CD4-positive, alpha-beta T cell treated with Interleukin-4 for 1 hour (primary cell): Measurements from ENCODE around the gene MAML2.
A peak's percentile ranks its signal among the peaks of the same experiment; 100 is the strongest.

Experiments
- DNase-seq, 2 donors: peaks; one replicate each; pipeline ENCODE4 v3.0.0-alpha.2; 2020 to 2022

MAML2 gene

DNA sequence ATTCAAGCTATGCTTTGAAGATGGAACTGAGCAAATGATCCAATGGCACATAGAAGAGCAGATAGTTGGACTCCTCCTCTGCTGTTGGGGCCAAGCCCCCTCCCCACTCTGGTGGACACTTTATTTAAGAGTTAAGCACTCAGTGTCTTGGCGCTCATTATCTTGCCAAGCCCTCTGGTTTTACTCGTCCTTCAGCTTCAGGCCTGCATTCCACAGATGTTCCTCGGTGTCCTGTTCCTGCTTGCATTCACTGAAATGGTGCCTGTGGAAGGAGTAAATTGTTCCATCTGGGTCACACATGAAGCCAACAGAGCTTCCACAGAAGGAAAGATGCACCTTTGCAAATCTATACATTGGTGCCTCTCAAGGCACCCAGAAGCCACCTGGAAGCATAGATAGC is 26.1 kb downstream of the MAML2 start:
- no peak for DNase-seq

DNA sequence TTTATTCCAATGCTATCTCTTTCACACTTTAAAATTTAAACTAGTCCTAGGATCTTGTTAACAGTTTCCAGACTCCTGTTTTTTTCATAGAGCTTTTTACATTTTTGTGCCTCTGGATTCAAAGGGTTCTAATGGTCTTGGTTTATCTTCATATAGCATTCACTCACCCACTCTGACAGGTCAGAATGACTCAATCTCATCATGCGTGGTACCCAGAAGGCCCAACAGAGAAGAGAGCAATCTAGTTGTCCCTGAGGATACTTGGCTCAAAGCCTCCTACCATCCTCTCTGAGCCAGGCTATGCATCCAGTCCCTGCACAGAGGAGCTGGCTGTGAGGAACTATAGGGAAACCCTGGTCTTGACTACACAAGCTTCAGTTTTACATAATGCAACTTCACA is 27.5 kb downstream of the MAML2 start:
- DNase-seq = no peak

DNA sequence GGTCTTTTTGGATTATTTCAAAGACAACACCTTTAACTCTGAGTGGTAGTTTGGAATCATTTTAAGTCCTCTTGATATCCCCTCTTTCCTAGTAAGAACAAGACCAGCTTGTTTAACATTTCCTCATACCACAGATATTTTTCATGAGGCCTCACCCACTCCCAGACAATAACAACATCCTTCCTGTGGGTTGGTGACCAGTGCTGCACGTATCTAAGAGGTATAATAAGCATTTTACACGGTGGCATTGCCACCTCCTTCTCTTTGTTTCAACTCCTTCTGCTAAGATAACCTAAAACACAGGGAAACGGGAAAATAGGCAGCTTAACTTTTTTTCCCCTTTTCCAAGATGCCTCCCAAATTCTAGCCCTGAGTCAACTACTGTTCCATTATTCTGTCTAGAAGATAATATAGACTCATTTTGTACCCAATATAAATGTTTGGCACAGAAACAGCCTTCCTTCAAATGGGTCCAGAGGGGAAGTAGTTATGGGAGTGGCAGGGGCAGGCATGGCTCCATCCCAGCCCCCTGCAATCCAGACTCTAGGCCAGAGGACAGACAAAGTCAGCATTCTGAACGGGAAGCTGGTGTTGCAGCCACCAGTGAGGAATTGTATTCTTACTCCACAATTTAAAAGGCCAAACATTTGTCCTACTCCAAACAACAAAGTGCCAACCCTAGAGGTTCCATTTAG is 28.5 kb downstream of the MAML2 start:
- peak in 1 of 2 donors; percentile 22 for DNase-seq

DNA sequence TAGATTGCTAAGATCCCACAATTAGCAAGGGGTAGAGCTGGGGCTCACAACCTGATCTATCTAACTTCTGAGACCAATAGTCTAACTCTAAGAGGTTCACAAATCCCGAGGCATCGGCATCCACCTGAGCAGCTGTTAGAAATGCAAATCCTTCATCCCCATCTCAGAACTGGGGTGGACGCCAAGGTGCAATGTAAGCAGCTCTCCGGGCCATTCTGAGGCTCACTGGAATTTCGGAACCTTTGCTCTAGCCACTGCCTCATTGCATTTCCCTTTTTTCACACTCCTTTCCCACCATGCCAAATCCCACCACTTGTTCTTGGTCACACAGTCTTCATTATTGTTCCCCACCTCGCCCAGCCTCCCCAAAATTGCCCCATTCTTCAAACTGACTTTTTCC is 29.8 kb downstream of the MAML2 start:
- no peak for DNase-seq

DNA sequence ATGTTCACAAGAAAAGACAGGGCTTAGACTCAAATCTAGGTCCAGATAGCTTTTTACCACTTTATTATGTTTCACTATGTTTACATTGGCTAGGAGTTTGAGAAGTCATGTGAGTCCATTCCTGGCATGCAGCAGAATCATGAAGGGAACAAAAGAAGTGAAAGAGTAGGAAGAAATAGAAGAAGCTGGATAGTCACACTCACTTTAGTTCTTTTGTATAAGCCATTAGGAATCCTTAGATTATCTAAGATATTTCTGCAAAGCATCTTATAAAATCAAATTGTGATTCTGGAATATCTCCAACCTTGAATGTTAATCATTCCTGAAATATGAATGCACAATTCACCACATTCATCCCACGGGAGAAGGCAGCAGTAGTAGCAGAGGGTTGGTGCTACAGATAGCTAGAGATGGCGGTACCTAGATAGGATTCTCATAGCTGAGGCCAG is 31.9 kb downstream of the MAML2 start:
- DNase-seq = no peak

DNA sequence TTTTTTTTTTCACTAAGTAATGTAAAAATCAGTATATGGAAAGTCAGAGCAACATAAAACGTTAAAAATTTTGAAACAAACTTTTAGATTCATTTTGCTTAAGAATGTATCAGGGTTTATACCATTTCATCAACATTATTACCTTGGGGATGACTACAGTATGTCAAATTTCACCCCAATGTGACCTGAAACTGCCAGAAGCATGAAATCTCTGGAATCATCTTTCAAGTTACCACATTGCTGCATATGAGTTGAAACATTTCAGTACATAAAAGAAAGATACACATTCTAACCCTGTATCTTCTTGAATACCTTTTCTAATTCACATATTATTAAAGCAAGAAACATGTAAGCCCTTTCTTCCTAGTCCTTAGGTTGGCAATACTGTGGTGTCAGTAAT is 32.8 kb downstream of the MAML2 start:
- DNase-seq = no peak

DNA sequence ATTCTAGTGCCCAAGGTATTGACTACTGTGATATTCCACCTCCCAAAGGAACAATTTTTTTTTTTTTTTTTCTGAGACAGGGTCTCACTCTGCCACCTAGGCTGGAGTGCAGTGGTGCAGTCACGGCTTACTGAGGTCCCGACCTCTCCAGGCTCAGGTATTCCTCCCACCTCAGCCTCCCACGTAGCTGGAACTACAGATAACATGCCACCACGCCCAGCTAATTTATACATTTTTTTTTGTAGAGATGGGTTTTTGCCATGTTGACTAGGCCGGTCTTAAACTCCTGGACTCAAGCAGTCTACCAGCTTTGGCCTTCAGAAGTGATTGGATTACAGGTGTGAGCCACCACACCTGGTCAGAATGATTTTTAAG is 33.4 kb downstream of the MAML2 start:
- no peak for DNase-seq

DNA sequence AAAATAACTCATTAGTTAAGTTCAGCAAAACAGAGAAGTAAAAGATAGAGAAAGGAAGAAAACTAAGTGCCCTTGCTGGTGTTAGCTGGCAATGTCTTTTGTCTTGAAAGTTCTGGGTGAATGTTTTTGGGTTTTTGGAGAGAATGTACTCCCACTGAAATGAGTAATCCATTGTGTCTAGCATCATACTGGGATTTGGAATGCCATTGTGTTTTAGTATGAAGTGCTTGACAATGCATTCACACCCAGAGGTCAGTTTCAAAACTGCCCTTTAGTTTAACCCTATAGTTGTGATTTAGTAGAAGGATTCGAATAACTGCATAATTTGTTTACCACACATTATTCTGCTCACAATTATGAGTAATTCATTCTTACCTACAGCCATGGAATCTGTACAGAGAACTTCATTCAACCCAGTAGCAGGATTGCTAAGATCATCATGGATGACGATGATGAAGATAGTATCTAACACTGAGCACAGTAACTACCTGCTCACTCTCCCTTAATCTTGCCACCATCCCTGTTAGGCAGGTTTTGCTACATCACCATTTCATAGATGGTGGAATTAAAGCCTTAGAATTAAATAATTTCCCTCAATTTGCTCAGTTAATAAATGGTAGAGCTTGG is 33.9 kb downstream of the MAML2 start:
- no peak for DNase-seq

DNA sequence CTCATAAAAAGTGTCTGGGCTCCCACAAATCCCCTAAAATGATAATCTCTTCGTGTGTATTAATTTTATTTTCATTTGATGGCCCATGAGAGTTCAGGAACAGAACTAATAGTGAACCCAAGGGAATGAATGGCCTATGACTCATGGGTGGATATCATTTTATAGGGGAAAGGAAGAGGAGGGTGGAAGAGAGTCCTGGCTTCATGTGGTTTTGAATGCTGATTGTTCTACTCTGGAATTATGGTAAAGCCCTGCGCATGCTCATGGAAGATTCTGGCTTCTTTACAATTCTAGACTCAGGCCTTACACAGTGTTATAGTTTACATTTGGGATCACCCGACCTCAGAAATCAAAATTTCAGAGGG is 35.2 kb downstream of the MAML2 start:
- DNase-seq = no peak

DNA sequence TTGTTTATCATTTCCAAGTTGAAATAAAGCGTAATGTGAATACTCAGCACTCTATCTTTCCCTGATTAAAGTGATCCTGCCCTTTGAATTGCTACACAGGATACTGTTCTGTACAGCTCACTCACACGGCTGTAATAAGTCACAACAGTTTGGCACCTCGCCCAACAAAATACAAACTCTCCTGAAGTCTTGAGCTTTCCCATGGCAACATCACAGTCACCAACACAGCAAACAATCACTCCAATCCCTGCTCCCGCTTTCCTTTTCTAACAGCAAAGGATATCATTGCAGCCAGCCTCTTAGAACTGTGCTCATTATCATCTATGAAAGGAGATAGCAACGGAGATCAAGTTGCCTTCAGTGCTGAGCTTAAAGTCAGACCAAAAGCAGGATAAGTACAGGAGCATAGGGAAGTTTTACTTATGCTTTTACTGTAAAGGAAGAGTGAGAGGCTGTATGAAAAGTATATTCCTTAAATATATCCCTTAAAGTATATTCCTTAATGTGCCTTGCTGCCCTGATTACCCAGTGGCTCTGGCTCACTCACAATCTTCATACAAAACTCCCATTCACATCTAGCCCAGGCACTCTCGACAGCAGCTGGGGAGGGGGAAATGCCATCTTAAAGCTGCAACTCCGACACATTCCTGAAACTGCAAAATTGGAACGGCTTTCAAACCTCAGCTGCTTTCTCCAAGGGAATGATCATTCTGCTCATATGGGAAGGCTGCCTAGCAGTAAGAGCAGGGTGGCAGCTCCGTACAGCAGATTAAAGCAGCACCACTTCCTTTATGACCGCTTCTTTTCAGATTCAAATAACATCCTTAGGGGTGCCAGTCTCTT is 35.8 kb downstream of the MAML2 start:
- DNase-seq = peak in 1 of 2 donors; percentile 30

DNA sequence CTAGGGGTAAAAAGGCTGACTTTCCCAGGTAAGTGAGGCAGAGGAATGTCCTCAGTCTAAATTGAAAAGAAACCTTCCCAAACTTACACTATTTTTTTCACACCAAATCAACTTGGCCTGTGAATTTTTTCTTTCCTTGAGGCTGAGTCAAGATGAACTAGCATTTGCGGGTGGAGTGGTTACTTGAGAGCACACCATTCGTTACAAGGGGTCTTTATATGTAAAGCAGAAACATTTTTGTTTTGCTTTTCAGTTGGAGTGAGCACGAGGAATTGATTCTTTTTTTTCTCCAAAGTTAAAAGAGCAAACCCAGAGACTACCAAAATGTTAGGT is 36.4 kb downstream of the MAML2 start:
- no peak for DNase-seq

DNA sequence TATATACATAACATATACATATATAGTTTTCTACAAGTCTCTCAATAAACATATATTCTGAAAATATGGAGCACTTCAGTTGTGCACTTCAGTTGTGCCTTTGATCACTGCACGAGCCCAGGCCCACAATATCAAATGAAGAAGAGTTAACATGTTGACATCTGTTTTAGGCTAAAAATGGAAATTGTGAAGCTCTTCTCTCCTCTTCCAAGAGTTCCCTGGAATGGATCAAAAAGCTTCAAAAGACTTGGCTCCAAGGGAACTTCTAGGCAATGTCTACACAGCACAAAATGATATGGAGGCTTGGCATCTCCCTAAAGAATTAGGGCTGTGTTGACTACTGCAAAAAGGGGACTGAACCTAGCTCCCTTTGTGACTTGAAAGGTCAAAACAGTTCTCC is 36.9 kb downstream of the MAML2 start:
- no peak for DNase-seq

DNA sequence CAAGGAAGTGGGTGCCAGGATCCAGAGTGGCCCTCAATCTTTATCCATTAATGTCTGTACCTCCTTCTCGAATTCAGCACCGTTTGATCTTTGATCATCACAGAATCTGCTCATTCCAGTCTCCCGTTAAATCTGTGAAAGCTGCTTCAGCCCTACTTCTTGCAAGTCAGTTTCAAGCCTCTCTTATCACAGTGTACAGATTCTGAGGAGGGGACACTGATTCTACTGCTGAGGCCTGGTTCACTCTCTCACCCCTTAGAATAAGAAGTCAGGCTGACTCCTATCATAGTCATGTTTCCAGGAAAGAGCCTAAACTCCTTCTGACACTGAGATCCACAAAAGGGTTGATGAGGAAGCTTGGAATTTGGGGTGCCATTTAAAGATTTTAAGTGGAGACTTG is 39.0 kb downstream of the MAML2 start:
- no peak for DNase-seq

DNA sequence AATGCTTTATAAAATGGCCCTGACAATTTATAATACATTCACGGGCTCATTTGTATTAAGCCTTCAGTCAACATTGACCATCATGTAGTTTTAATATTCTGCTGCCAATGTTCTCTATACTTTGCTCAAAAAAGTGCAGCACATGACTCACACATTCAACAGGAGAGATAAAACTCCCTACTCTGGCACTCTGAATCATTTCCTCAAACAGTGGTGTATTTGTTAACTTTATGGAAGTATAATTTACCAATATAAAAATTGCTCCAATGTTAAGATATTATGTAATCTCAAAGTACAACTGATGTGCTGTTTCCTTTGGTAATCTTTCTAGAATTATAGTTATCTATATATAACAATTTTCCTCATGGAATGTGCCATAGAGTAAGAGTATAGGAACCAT is 39.9 kb downstream of the MAML2 start:
- no peak for DNase-seq

DNA sequence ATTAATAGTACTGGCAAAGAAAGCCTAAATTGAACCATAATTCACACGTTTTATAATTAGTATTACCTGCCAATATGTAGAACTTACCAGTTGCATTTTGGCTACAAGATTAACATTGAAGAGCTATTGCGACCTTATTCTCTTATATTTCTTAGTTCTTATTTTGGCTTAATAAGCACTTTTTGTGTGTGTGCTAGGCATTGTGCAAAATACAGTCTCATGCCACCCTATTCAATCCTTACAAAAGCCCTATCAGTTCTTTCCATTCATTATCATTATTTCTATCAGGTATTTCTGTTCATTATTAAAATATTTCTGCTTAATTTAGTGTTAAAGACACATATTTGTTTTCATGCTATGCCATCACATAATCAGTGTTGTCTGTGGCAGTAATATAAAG is 41.2 kb downstream of the MAML2 start:
- no peak for DNase-seq

DNA sequence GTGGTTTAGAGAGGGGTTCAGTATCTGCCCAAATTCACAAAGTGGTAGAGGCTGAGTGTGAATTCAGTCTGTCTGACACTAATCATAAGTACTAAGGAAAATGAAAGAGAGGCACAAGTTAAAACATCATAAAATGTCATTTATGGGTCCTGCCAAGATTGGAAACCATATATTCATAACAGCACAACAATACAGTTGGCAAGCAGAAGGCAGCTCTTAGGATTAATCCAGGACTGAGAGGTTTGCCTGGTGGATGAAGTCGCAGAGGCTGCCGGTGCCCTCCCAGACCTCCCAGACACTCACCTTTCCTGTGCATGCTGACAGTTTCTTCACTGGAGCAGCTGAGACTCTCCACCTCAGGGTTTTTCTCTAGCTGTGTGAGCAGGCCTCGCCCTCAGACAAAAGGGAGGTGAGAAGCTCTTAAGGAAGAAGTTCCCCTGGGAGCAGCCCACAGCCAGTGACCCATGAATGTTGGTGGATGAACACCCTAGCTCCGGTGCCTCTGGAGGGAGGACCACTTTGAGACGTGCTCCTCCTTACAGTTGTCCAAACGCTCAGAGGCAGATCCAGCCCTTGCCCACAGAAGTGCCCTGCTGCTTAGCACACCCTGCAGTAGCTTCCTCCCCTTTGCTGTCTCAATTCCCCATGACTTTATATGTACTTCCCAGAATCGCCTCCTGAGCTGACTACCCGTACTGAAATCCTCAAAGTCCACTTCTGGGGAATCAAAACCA is 43.7 kb downstream of the MAML2 start:
- no peak for DNase-seq

DNA sequence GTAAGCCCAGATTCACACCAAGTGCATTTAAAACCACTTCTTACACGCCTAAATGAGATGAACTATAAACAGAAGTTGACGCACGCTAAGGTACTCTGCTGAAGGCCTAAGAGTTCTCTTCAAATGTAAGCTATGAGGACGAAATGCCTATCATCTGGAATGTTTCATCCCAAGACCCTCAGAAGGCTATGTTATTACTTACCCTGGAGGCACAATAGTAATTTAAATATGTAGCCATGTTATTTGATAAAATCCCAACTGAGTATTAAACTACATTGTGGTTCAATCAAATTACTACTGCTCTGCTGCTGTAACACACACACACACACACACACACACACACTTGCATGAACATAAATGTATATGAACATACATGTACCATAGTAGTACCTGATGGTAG is 47.6 kb downstream of the MAML2 start:
- DNase-seq = no peak

DNA sequence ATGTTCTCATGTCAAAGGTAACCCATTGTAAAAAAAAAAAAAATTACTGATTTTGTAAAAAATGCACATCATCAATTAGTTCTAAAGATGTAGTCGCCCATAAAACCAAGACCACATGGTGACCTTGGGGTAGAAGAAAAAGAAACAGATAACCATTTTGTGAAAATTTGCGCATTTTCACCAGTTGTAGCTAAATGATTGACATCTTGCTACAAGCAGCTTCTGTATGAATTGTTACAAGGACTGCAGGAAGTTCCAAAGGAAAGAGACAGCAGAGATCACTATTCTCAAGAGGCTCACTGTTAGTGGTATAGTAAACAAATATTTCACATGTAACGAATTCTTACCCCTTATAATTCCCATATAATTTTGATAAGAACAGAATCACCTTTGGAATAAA is 48.7 kb downstream of the MAML2 start:
- no peak for DNase-seq

DNA sequence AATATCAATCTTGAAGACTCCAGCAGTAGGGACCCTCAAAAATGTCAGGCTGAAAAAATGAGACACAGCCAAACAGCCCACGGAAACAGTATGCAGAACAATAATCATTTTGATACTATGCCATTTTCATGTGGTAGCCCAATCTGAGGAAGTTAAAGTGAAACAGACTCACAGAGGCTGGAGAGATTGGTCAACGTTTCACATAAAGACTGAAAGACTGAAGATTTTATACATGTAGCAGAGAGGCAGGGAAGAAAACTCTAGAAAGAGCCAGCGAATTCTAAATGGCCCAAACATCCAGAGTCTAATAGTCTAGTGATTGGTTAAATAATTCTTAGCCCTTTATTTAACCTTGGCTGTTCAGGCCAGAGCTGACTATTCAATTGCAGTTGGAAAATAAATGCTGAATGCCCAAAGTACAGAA is 49.4 kb downstream of the MAML2 start:
- no peak for DNase-seq

DNA sequence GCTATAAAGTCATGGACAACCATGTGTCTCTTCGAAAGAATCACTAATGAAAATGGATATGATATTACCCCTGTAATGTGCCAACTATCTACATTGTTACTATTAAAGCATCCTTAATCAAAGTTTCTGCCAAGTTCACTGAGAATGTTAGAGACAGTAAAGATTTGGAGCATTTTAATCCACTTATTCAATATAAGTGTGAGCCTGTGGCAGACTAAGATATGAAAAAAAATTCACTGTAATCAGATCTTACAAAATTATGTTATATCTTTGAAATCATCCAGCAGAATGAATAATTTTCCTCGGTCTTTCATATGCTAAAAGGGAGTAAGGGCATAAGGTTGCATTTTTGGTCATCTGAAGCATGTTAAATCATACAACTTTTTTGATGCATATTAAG is 49.9 kb downstream of the MAML2 start:
- DNase-seq = no peak

DNA sequence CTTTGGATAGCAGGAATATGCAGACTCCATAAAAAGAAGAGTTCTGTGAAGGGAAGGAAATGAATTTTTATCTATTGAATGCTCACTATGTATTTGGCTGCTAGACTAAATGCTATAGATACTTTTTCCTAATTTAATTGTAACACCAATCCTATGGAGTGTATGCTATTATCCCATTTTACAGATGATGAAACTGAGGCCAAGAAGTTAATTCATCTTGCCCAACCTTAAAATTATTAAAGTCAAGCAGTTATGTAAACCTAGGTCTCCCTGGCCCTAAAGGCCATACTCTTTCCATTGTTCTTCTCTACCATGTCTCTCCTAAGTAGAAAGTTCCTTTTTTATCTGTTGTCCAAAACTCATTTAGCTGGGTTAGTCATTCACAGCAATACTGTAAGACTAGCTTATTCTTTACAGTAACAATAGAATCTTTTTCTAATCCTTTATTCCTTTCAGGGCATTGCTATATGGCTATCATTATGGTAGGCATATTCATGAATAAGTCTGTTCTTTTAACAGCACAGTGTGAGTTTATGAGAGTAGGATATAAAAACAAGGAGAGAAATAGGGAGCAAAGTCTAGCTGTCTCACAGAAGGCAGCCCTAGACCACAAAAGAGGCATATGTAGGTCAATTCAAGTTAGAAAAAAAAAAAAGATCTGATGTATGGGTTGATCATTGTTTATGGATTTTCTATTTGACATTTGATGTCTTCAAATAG is 50.5 kb downstream of the MAML2 start:
- DNase-seq = no peak

DNA sequence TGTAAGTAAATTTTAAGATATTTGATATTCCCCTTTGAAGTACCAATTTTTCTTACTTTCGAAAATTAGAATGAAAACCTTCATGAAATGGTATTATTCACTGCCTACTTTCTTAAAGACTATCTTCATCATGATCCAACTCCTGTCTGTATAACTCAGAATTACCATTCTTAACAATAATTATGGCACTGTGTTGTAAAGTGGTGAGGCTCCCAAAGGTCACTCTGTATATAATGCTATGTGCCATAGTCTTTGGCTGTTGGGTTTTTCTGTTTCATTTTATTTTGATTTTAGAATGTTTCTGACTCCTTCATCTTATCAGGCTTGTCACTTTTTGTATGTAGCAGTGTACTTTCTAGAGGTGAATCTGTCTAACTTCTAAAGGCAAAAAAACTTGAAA is 52.4 kb downstream of the MAML2 start:
- DNase-seq = no peak

DNA sequence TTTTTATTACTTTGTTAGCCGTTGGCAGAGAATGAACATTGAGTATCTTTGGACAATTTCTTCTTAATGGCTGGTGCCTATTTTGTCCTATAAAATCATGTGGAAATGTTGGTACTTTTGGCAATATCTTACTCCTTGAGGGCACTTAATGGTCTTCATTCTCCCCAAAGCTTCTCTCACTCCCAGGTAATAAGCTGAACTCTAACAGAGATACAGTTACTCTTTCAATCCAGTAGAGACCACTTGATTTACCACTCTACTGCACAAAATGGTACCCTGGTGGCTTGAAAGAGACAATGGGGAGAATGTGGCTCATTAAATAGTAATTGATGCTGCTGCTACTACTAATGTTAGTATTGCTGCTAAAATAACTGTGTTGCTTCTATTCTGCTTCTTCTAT is 53.0 kb downstream of the MAML2 start:
- DNase-seq = no peak
